Right lobe of liver (tissue), 6 donors: Measurements from ENCODE around the gene ADARB2. TPM values are rescaled to one million over a fixed set of nuclear protein-coding genes. Genes with fewer than 3 reads are reported as not detected.

Experiments used
- ATAC-seq, 4 donors: fragments of 200-7000 bp; cut with Tn5 transposase; one replicate each; pipeline ENCODE4 v1.9.1; 2020; ENCODE audit warnings: mild to moderate bottlenecking in 4 of 4, moderate library complexity in 4 of 4
- DNase-seq, 3 donors: peaks; one replicate each; pipeline ENCODE4 v3.0.0-alpha.2; 2020
- H3K27ac ChIP-seq, 3 donors: fragments of 200-600 bp; one replicate each; pipeline ENCODE4 v1.8.0; 2022
- H3K27me3 ChIP-seq, 2 donors: fragments of 200-600 bp; one replicate each; pipeline ENCODE4 v1.8.0; 2022
- H3K36me3 ChIP-seq, 4 donors: fragments of 200-600 bp; sonication (generic) in 1 of 4; one replicate each; pipeline versions ENCODE4 v1.5.1 to v1.8.0; 2017 to 2022; ENCODE audit warnings: control low read depth in 1 of 4
- H3K4me1 ChIP-seq, 4 donors: fragments of 200-600 bp; sonication (generic) in 1 of 4; one replicate each; pipeline versions ENCODE4 v1.5.1 to v1.8.0; 2017 to 2022; ENCODE audit warnings: control low read depth in 1 of 4
- H3K4me3 ChIP-seq, 3 donors: fragments of 200-600 bp; one replicate each; pipeline ENCODE4 v1.8.0; 2022
- H3K9me3 ChIP-seq, 4 donors: fragments of 200-600 bp; sonication (generic) in 1 of 4; one replicate each; pipeline versions ENCODE4 v1.5.1 to v1.8.0; 2017 to 2022; ENCODE audit warnings: control low read depth in 1 of 4
- POLR2A ChIP-seq: fragments of 450-650 bp; IDR thresholded peaks from one replicate; pipeline ENCODE4 v1.6.1; 2017; ENCODE audit warnings: antibody characterized with exemption, mild to moderate bottlenecking
- WGBS: methylation state at CpG from one replicate; pipeline ENCODE4 v1.1.6; 2018; ENCODE audit warnings: low coverage, low lambda C conversion rate; ENCODE audit not compliant: insufficient coverage; ENCODE audit errors: missing lambda C conversion rate; 5-methylcytosine and 5-hydroxymethylcytosine counted together
- intact Hi-C, 2 donors: fragments of 100-400 bp; cut with DNase I; formaldehyde crosslinking; loops; one replicate each; pipeline versions ENCODE4 v1.11.2 to v1.14.1; 2022
- total RNA-seq, 6 experiments: library from RNA; depleted of rRNA in 2 of 6; stranded (reverse); fragments of >200 nt in 2 of 6; fragmentation: NEBNext Ultra II Directional in 3 of 6; extraction: Animal tissue kit (Norgen Biotek cat#: 25700) in 3 of 6; gene quantifications; one replicate each; pipeline versions ENCODE4 v1.1.0 to v1.2.4, GENCODE V29; 2016 to 2023
- TF ChIP-seq, protein P1 (sequence below), 4 donors: fragments of 200-600 bp in 3 of 4; fragments of 450-650 bp in 1 of 4; IDR thresholded peaks; one replicate each; pipeline versions ENCODE4 v1.5.1 to v1.8.0; 2016 to 2022; ENCODE audit warnings: antibody characterized with exemption in 4 of 4, mild to moderate bottlenecking in 2 of 4
- donor health status: DM: no; HTN: yes; CAD: no.
- donor health status: DM: no; HTN: no; CAD: no.
- donor health status: DM: no; HTN: no; CAD: no.
- donor health status: DM: no; HTN: yes; CAD: no.
- donor health status: DM: no; HTN: yes; CAD: no.

ADARB2 gene
- total RNA-seq, 6 experiments from 2014 or later = 0.07 to 0.68 (median 0.42) TPM

DNA sequence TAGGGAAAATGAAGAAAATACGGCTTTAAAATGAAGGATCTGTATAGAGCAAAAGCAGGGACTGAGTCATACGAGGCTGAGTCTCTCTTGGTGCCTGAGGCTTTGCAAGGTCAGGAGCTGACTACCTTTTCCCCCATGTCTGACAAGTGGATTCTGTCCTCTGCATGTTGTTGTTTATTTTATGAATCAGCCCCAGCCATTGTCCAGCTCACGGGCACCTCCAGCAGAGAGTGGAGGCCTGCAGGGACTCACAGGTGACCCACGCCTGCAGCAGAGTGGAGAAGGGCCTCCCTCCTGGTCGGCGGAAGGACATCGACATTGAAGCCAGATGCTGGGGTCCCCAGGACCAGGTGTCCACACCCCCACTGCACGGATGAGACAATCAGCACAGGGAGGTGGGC is 447.3 kb downstream of the ADARB2 start:
- WGBS = 33% methylated on average over 2 of the region's 8 CpGs
- H3K4me1 ChIP-seq = no peaks in the 10 kb centered on the region
- no peaks in the 10 kb centered on the region for H3K36me3 ChIP-seq
- ATAC-seq (no peak), DNase-seq (no peak)
- no peak for TF ChIP-seq POLR2A
- TF ChIP-seq, protein P1, sequence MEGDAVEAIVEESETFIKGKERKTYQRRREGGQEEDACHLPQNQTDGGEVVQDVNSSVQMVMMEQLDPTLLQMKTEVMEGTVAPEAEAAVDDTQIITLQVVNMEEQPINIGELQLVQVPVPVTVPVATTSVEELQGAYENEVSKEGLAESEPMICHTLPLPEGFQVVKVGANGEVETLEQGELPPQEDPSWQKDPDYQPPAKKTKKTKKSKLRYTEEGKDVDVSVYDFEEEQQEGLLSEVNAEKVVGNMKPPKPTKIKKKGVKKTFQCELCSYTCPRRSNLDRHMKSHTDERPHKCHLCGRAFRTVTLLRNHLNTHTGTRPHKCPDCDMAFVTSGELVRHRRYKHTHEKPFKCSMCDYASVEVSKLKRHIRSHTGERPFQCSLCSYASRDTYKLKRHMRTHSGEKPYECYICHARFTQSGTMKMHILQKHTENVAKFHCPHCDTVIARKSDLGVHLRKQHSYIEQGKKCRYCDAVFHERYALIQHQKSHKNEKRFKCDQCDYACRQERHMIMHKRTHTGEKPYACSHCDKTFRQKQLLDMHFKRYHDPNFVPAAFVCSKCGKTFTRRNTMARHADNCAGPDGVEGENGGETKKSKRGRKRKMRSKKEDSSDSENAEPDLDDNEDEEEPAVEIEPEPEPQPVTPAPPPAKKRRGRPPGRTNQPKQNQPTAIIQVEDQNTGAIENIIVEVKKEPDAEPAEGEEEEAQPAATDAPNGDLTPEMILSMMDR (IDR thresholded peaks at IDR 0.05) = no peak
- H3K27ac ChIP-seq = no peak overlapping the region
- no peaks in the 10 kb centered on the region for H3K27me3 ChIP-seq
- intact Hi-C loops = no loop called here
- no peak overlapping the region for H3K4me3 ChIP-seq
- H3K9me3 ChIP-seq = no peaks in the 10 kb centered on the region

GRCh38 chr10:1289591-1289990 is 447.7 kb downstream of the ADARB2 start:
- DNase-seq (no peak), ATAC-seq (no peak)

GRCh38 chr10:1287971-1288401 is 449.3 kb downstream of the ADARB2 start:
- Histone ChIP-seq H3K9me3 (no peaks in the 10 kb centered on the region), H3K27ac (no peak overlapping the region), H3K36me3 (no peaks in the 10 kb centered on the region), H3K27me3 (no peaks in the 10 kb centered on the region), H3K4me1 (no peaks in the 10 kb centered on the region), H3K4me3 (no peak overlapping the region)
- no peak for DNase-seq
- intact Hi-C loops = no loop called here
- peak in 2 of 4 donors; percentile 7 to 15 for ATAC-seq
- TF ChIP-seq, protein P1 (IDR thresholded peaks at IDR 0.05) = no peak
- TF ChIP-seq POLR2A = no peak
- WGBS = 25% methylated on average over 4 of the region's 6 CpGs

More at GRCh38 chr10:1289591-1289990, 447.7 kb downstream of the ADARB2 start:
- Histone ChIP-seq H3K27me3 (no peaks in the 10 kb centered on the region), H3K27ac (no peak overlapping the region), H3K9me3 (no peaks in the 10 kb centered on the region), H3K4me1 (no peaks in the 10 kb centered on the region), H3K4me3 (no peak overlapping the region), H3K36me3 (no peaks in the 10 kb centered on the region)
- TF ChIP-seq POLR2A = no peak
- TF ChIP-seq, protein P1 (IDR thresholded peaks at IDR 0.05) = no peak
- 60% methylated on average over 6 of the region's 16 CpGs for WGBS
- intact Hi-C loops = no loop called here

GRCh38 chr10:1287487-1287886 is 449.8 kb downstream of the ADARB2 start:
- H3K4me1 ChIP-seq = no peaks in the 10 kb centered on the region
- no peaks in the 10 kb centered on the region for H3K27me3 ChIP-seq
- ATAC-seq (peak in 2 of 4 donors; percentile 13 to 27), DNase-seq (no peak)
- TF ChIP-seq POLR2A = no peak
- TF ChIP-seq, protein P1 (IDR thresholded peaks at IDR 0.05) = no peak
- no peak overlapping the region for H3K4me3 ChIP-seq
- no peaks in the 10 kb centered on the region for H3K9me3 ChIP-seq
- 43% methylated on average over 7 of the region's 7 CpGs for WGBS
- no peaks in the 10 kb centered on the region for H3K36me3 ChIP-seq
- intact Hi-C loops = no loop called here
- H3K27ac ChIP-seq = no peak overlapping the region

DNA sequence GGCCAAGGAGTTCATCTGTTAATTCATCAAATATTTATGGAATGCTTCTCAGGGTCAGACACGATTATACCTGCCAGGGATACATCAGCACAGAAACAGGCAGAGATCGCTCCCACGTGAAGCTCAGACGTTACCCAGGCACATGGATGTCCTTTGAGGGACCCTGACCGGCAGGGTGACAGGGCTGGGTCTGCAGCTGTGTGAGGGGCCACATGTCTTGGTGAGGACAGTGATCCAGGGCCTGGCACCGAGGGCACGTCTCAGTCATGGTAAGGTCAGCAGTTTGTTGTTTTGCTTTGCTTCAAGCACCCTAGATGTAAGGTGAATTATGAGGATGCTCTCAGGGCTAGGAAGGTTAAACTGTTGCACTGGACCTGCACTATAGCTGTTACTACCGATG is 453.2 kb downstream of the ADARB2 start:
- Histone ChIP-seq H3K27me3 (no peaks in the 10 kb centered on the region), H3K27ac (no peak overlapping the region), H3K9me3 (no peaks in the 10 kb centered on the region), H3K4me3 (no peak overlapping the region), H3K36me3 (no peaks in the 10 kb centered on the region), H3K4me1 (no peaks in the 10 kb centered on the region)
- 57% methylated on average over 3 of the region's 8 CpGs for WGBS
- ATAC-seq (no peak), DNase-seq (no peak)
- intact Hi-C loops = no loop called here
- TF ChIP-seq, protein P1 (IDR thresholded peaks at IDR 0.05) = no peak
- TF ChIP-seq POLR2A = no peak
